RWPE2 (cell line): ENCODE data around the gene ZNF777.

Experiments used
- ATAC-seq: fragments of 200-7000 bp; cut with Tn5 transposase; 3 replicates; pipeline ENCODE4 v1.9.1; 2021; ENCODE audit warnings: low read depth
- DNase-seq: peaks from one replicate; pipeline ENCODE4 v3.0.0-alpha.2; 2020; ENCODE audit warnings: low spot score
- H3K27ac ChIP-seq: fragments of 450-650 bp; 2 replicates; pipeline ENCODE4 v1.5.1; 2017; ENCODE audit warnings: mild to moderate bottlenecking; ENCODE audit not compliant: poor library complexity, severe bottlenecking
- H3K27me3 ChIP-seq: fragments of 250-450 bp; sonication (Bioruptor Pico); 2 replicates; pipeline ENCODE4 v1.5.1; 2021; ENCODE audit warnings: mild to moderate bottlenecking, moderate library complexity; ENCODE audit not compliant: insufficient read depth, poor library complexity, severe bottlenecking
- H3K36me3 ChIP-seq: fragments of 250-450 bp; sonication (Bioruptor Pico); 2 replicates; pipeline ENCODE4 v1.5.1; 2020; ENCODE audit warnings: low read depth, mild to moderate bottlenecking, moderate library complexity
- H3K4me1 ChIP-seq: fragments of 250-450 bp; sonication (Bioruptor Pico); 2 replicates; pipeline ENCODE4 v1.5.1; 2021; ENCODE audit warnings: mild to moderate bottlenecking, moderate library complexity; ENCODE audit not compliant: insufficient read depth, poor library complexity, severe bottlenecking
- H3K4me3 ChIP-seq: fragments of 250-450 bp; sonication (Bioruptor Pico); 2 replicates; pipeline ENCODE4 v1.5.1; 2021; ENCODE audit warnings: mild to moderate bottlenecking, moderate library complexity; ENCODE audit not compliant: severe bottlenecking
- H3K9me3 ChIP-seq: fragments of 250-450 bp; sonication (Bioruptor Pico); 2 replicates; pipeline ENCODE4 v1.5.1; 2021; ENCODE audit warnings: mild to moderate bottlenecking, moderate library complexity; ENCODE audit not compliant: severe bottlenecking
- TF ChIP-seq, protein P1 (sequence below): fragments of 450-650 bp; IDR thresholded peaks from one replicate; pipeline ENCODE4 v1.5.1; 2017; ENCODE audit warnings: mild to moderate bottlenecking, moderate library complexity; ENCODE audit not compliant: poor library complexity, severe bottlenecking

ZNF777 gene

GRCh38 chr7:149459201-149459539 is 1.7 kb downstream of the ZNF777 start:
- H3K27me3 ChIP-seq, result no peaks in the 10 kb centered on the region
- H3K9me3 ChIP-seq, result no peaks in the 10 kb centered on the region
- peaks cover 4% of the 10 kb centered on the region for H3K4me1 ChIP-seq
- peak overlapping the region; percentile 95 for H3K4me3 ChIP-seq
- H3K27ac ChIP-seq, result peak overlapping the region; percentile 20
- TF ChIP-seq, protein P1, sequence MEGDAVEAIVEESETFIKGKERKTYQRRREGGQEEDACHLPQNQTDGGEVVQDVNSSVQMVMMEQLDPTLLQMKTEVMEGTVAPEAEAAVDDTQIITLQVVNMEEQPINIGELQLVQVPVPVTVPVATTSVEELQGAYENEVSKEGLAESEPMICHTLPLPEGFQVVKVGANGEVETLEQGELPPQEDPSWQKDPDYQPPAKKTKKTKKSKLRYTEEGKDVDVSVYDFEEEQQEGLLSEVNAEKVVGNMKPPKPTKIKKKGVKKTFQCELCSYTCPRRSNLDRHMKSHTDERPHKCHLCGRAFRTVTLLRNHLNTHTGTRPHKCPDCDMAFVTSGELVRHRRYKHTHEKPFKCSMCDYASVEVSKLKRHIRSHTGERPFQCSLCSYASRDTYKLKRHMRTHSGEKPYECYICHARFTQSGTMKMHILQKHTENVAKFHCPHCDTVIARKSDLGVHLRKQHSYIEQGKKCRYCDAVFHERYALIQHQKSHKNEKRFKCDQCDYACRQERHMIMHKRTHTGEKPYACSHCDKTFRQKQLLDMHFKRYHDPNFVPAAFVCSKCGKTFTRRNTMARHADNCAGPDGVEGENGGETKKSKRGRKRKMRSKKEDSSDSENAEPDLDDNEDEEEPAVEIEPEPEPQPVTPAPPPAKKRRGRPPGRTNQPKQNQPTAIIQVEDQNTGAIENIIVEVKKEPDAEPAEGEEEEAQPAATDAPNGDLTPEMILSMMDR, result no peak
- peaks cover 28% of the 10 kb centered on the region for H3K36me3 ChIP-seq
- no peak for DNase-seq
- ATAC-seq, result no peak

DNA sequence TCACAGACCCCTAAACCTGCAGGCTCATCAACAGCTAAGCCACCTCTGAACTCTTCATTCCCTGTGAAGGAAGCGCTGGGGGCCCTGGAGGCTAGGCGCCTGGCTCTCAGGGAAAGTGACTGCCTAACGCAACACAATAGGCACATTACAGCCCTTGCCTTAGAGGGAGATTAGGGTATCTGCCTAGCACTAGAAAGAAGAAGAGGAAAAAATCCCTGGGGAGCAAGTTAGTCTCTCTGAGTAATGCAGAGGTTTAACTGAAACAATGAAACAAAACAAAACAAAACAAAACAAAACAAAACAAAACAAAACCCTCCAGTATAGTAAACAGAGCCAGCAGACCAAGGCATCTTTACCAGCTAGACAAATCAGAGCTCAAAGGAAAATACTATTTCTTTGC is 2.6 kb downstream of the ZNF777 start:
- Histone ChIP-seq H3K4me1 (peaks cover 4% of the 10 kb centered on the region), H3K27me3 (no peaks in the 10 kb centered on the region), H3K9me3 (no peaks in the 10 kb centered on the region), H3K36me3 (peaks cover 37% of the 10 kb centered on the region), H3K27ac (no peak overlapping the region), H3K4me3 (no peak overlapping the region)
- TF ChIP-seq, protein P1, result no peak
- DNase-seq (no peak), ATAC-seq (no peak)

GRCh38 chr7:149457766-149458165 is 3.1 kb downstream of the ZNF777 start:
- no peak overlapping the region for H3K27ac ChIP-seq
- no peak overlapping the region for H3K4me3 ChIP-seq
- H3K9me3 ChIP-seq, result no peaks in the 10 kb centered on the region
- H3K36me3 ChIP-seq, result peaks cover 42% of the 10 kb centered on the region
- ATAC-seq, result no peak
- no peak for DNase-seq
- peaks cover 4% of the 10 kb centered on the region for H3K4me1 ChIP-seq
- TF ChIP-seq, protein P1, result no peak
- no peaks in the 10 kb centered on the region for H3K27me3 ChIP-seq

GRCh38 chr7:149456506-149457421 is 4.1 kb downstream of the ZNF777 start:
- Histone ChIP-seq H3K4me3 (no peak overlapping the region), H3K9me3 (no peaks in the 10 kb centered on the region), H3K27me3 (no peaks in the 10 kb centered on the region), H3K27ac (no peak overlapping the region), H3K4me1 (peaks cover 4% of the 10 kb centered on the region), H3K36me3 (peaks cover 45% of the 10 kb centered on the region)
- DNase-seq (no peak), ATAC-seq (no peak)
- TF ChIP-seq, protein P1, result no peak
